ELR (cell line): Measurements from ENCODE around the gene RHOB.
"Not testable (repeated sequence)": the region's sequence is repeated elsewhere in the genome, so short reads cannot be mapped to it uniquely, and the experiment has no call there.

Experiments used
- DNase-seq: peaks from one replicate; pipeline ENCODE4 v3.0.0-alpha.2; 2015; ENCODE audit warnings: low read depth

Gene RHOB

GRCh38 chr2:20446917-20447436 lies at the start of gene RHOB:
Gene RHOB (plus strand): TSS chr2:20447074. CDS start chr2:20447466, 392 bp downstream.
- DNase-seq = peak; percentile 98

- DNase-seq = no peak
These were observed 48.9 kb upstream of the RHOB start for GRCh38 chr2:20397811-20398447.

GRCh38 chr2:20398956-20399567 lies 47.8 kb upstream of the RHOB start:
- DNase-seq = peak; percentile 67

- no peak for DNase-seq
These were observed 46.6 kb upstream of the RHOB start for GRCh38 chr2:20400306-20400705.

GRCh38 chr2:20400787-20401488 lies 45.9 kb upstream of the RHOB start:
- DNase-seq = no peak

GRCh38 chr2:20401489-20401835 lies 45.4 kb upstream of the RHOB start:
- DNase-seq = no peak

GRCh38 chr2:20403774-20404312 lies 43.0 kb upstream of the RHOB start:
- DNase-seq = no peak

- no peak for DNase-seq
These were observed 41.9 kb upstream of the RHOB start for GRCh38 chr2:20404950-20405349.

GRCh38 chr2:20409039-20409438 lies 37.8 kb upstream of the RHOB start:
- DNase-seq = no peak

- DNase-seq = no peak
These were observed 36.2 kb upstream of the RHOB start for GRCh38 chr2:20410556-20411277.

- peak; percentile 83 for DNase-seq
These were observed 35.4 kb upstream of the RHOB start for GRCh38 chr2:20411361-20411894.

- no peak for DNase-seq
These were observed 32.1 kb upstream of the RHOB start for GRCh38 chr2:20414806-20415205.

GRCh38 chr2:20415511-20415918 lies 31.4 kb upstream of the RHOB start:
- DNase-seq = peak; percentile 19

GRCh38 chr2:20416723-20417122 lies 30.2 kb upstream of the RHOB start:
- no peak for DNase-seq

- DNase-seq = not testable (repeated sequence)
These were observed 29.5 kb upstream of the RHOB start for GRCh38 chr2:20417230-20417821.

- DNase-seq = no peak
These were observed 28.4 kb upstream of the RHOB start for GRCh38 chr2:20418519-20418918.

- no peak for DNase-seq
These were observed 27.8 kb upstream of the RHOB start for GRCh38 chr2:20419007-20419576.

GRCh38 chr2:20419752-20420151 lies 27.1 kb upstream of the RHOB start:
- no peak for DNase-seq

GRCh38 chr2:20421336-20421987 lies 25.4 kb upstream of the RHOB start:
- DNase-seq = no peak

- DNase-seq = peak; percentile 80
These were observed 24.9 kb upstream of the RHOB start for GRCh38 chr2:20421988-20422370.
